ENCODE data around the gene TCHH.

DNA sequence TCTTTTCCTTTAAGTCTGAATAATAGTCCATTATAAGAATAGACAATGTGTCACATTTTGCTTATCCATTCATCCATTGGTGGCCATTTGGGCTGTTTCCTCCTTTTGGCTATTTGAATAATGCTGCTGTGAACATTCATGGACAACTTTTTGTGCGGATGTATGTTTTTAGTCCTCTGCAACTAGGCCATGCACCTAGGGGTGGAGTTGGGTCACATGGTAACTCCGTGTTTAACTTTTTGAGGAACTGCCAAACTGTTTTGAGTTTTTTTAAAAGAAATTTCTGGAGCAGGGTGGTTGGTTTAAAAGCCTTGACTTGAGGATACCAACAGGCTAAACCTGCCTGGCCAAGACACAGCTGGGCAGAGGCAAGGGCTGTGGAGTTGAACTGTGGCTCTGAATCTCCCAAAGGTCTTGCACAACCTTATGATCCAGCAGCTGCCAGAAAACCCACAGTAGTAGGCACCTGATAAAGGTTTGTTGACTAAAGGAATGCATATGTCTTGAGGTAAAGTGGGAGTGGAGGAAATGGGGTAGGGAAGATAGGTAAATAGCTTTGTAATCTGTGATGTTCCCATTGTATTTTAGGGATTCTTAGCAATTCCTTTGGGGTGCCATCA is 49.4 kb upstream of the TCHH start:
- TF ChIP-seq PPARA (CRISPR knock-in tag; IDR thresholded peaks at IDR 0.05; ENCODE audit: borderline replicate concordance) = no peak
- TF ChIP-seq, protein P1, sequence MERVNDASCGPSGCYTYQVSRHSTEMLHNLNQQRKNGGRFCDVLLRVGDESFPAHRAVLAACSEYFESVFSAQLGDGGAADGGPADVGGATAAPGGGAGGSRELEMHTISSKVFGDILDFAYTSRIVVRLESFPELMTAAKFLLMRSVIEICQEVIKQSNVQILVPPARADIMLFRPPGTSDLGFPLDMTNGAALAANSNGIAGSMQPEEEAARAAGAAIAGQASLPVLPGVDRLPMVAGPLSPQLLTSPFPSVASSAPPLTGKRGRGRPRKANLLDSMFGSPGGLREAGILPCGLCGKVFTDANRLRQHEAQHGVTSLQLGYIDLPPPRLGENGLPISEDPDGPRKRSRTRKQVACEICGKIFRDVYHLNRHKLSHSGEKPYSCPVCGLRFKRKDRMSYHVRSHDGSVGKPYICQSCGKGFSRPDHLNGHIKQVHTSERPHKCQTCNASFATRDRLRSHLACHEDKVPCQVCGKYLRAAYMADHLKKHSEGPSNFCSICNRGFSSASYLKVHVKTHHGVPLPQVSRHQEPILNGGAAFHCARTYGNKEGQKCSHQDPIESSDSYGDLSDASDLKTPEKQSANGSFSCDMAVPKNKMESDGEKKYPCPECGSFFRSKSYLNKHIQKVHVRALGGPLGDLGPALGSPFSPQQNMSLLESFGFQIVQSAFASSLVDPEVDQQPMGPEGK (CRISPR knock-in tag; IDR thresholded peaks at IDR 0.05; ENCODE audit: borderline replicate concordance) = no peak
- no peak for TF ChIP-seq ZC3H10 (CRISPR knock-in tag; IDR thresholded peaks at IDR 0.05)
- no peak for TF ChIP-seq GLIS3 (CRISPR knock-in tag; IDR thresholded peaks at IDR 0.05)
- TF ChIP-seq, protein P2, sequence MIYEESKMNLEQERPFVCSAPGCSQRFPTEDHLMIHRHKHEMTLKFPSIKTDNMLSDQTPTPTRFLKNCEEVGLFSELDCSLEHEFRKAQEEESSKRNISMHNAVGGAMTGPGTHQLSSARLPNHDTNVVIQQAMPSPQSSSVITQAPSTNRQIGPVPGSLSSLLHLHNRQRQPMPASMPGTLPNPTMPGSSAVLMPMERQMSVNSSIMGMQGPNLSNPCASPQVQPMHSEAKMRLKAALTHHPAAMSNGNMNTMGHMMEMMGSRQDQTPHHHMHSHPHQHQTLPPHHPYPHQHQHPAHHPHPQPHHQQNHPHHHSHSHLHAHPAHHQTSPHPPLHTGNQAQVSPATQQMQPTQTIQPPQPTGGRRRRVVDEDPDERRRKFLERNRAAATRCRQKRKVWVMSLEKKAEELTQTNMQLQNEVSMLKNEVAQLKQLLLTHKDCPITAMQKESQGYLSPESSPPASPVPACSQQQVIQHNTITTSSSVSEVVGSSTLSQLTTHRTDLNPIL (CRISPR knock-in tag; IDR thresholded peaks at IDR 0.05; ENCODE audit: low read depth) = no peak
- TF ChIP-seq ZNF565 (CRISPR knock-in tag; conservative IDR thresholded peaks at IDR 0.05; ENCODE audit: low read depth) = no peak
- no peak for TF ChIP-seq ZFP30 (CRISPR knock-in tag; IDR thresholded peaks at IDR 0.05)
- no peak for TF ChIP-seq RARB (CRISPR knock-in tag; IDR thresholded peaks at IDR 0.05)

Data from SK-N-SH treated with all-trans-retinoic acid at 6 μM for 48 hours (cell line).